ENCODE results near the gene ODF2L.

GRCh38 chr1:86305731-86306130 is 90.4 kb downstream of the ODF2L start:
- TF ChIP-seq CTCF (conservative IDR thresholded peaks at IDR 0.05 in 1 of 2, IDR thresholded peaks at IDR 0.05 in 1 of 2; ENCODE audit: low read depth in 1 of 2, low read length in 2 of 2) (no peak), EZH2 (IDR thresholded peaks at IDR 0.05; ENCODE audit: low read length, missing control alignments) (no peak)

Measured in fibroblast of lung (primary cell).